GM21825 (cell line): ENCODE results near the gene PRPF19.

Experiments used
- ATAC-seq: cut with Tn5 transposase; IDR thresholded peaks from one replicate; pipeline ENCODE4 v1.9.1; 2021; ENCODE audit warnings: mild to moderate bottlenecking, moderate library complexity; ENCODE audit not compliant: unreplicated experiment

The PRPF19 gene

DNA sequence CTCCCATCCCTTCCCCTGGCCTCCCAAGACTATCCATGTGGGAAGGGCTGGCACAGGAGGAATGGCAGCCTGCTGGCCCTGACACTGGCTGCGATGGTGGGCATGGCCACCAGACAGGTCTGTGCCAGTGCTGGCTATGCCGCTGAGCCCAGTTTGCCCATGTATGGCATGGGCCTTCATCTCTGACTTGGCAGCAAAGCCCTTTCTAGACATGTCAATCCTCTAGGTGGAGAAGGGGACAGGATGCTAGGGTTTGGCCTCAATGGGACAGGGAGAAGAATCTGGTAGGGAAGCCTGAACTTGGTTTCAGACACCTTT is 30.3 kb downstream of the PRPF19 start:
- ATAC-seq = no peak

DNA sequence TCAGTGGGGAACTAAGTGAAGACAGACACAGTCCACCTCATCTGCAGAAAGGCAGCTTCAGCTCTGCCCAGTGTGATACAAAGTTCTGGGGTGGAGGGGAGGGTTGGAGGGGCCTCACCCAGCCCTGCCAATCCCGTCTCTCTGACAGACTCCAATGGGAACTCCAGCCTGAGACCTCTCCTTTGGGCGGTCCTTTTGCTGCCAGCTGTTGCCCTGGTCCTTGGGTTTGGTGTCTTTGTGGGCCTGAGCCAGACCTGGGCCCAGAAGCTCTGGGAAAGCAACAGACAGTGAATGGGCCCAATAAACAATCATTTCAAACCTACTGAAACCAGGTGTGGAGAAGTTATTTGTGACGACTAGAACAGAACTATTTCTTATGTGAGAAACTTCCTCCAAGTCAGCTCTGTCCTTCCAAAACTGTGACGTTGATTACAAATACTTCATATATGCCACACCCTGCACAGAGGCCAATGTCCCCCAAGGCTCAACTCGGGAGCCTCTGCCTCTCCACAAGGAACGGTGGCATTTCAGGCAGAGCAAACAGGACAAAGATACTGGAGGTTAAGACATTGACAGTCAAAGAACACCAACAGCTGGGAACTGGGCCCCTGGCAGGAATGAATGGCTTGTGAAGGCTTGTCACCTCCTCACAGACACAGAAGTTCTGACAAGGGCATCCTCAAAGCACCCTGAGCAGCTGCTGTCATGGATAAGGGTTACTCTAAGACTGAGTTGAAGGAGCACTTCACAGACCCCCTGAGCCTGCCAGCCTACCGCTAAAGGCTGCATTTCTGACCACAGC is 30.8 kb downstream of the PRPF19 start:
- ATAC-seq = no peak

DNA sequence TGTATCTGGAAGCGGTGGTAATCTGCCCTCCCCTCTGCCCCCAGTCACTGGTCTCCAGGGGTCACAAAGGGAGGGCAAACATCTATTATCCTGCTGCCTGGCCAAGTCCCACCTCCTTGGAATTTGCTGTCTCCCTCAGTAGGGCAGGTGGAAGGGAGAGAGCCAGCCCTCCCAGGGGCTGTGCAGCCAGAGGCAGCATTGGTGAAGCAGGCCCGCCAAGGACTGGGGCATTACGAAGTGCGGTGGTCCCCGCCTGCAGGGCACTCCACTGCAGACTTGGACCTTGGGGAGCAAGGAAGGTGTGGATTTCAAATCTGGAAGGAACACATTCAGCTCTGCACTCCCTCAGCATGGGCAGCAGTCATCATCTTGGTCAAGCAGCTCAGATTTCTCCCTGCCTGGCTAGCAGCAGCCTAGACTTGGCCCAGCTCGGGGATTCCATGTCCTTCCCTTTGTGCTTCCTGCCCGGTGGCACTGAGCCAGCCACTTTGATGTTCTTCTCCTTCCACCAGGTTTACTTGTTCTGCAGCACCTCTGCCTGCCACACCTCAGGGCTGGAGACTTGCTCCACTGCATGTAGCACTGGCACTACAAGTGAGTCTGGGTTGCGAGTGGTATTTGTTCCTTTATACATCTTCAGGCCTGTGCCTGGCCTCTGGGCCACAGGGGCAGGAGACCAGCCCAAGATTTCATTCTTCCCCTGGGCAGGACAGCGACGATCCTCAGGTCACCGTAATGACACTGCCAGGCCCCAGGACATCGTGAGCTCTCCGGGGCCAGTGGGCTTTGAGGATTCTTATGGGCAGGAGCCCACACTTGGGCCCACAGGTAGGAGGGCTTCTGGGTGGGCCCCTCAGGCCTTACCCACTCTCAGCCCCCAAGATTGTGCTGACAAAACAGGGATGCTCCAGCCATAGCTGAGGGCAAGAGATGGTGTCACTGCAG is 31.7 kb downstream of the PRPF19 start:
- no peak for ATAC-seq

DNA sequence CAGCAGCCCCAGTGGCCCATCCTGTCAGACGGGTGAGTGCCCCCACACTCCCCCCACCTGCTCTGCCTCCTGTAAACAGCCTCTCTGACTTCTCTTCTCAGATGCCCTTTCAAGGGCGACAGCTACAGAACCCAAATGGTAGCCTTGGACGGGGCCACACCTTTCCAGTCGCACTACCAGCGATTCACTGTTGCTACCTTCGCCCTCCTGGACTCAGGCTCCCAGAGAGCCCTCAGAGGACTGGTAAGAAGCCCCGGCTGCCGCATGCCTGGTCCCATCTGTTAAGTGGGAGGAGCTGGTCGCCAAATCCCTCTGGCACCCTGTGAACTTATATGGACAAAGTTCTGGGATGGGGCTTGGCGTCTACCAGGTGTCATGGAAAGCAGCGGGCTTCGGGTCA is 32.9 kb downstream of the PRPF19 start:
- ATAC-seq = no peak

DNA sequence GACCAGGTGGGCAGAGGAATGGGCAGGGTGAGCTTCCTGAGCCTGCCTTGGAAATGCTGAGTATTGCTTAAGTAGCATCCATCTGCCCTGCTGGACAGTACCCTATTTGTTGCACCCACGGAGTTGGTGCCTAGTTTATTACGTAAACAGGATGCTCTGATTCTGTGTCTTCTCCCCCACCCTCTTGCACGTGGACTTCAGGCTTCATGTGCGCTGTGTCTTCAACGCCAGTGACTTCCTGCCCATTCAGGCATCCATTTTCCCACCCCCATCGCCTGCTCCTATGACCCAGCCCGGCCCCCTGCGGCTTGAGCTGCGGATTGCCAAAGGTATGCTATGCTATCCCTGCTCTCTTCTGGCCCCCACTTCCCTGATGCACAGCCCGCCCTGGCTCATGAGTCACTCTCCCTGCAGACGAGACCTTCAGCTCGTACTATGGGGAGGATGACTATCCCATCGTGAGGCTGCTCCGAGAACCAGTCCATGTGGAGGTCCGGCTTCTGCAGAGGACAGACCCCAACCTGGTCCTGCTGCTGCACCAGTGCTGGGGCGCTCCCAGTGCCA is 33.3 kb downstream of the PRPF19 start:
- ATAC-seq = no peak

- ATAC-seq = no peak
These were observed 34.0 kb downstream of the PRPF19 start for GRCh38 chr11:60872124-60872960.

DNA sequence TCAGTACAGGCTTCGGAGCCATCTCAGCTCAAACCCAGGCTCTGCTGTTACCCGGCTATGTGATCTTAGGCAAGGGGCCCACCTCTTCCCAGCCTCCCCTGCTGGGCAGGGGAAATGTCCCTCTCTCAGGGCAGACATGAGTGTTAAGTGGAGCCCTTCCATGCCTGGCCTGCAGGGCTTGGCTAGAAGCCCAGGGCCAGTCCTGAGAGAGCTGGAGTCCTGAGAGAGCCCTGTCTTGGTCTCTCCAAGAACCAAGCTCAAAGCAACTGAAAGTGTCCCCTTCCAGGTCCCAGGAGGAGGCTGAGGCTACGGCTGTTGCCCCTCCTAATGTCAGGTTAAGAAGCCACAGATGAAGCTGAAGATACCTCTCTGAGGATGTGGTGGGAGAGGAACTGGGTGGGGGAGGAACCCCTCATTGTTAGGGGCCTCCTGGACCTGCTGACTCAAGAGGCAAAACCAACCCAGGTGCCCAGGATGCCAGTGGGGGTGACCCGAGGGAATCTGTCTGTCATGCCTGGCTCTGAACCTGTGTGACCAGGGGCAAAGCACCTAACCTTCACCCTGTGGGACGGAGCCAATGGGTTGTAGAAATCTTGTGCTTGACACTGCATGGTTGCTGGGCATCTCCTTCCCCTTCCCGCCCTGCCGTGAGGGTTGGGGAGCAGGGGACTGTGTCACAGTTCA is 34.9 kb downstream of the PRPF19 start:
- no peak for ATAC-seq

DNA sequence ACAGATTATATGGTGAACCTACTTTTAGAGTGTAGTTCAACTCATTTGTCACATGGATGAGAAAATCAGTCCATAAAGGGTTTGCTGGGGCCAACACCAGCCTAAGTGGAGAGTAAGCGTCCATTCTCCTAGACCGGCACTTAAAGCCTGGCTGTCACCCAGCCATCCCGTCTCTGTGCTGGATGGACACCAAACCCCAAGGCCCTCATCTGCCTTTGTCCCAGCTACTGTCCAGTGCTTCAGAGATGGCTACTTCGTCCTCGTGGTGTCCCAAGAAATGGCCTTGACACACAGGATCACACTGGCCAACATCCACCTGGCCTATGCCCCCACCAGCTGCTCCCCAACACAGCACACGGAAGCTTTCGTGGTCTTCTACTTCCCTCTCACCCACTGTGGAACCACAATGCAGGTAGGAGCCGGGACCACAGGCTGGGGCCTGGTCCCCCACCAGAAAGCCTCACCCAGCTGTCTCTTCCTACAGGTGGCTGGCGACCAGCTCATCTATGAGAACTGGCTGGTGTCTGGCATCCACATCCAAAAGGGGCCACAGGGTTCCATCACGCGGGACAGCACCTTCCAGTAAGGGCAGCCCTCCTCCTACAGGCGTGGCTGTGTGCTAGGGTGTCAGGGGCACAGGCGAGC is 35.5 kb downstream of the PRPF19 start:
- ATAC-seq = no peak

DNA sequence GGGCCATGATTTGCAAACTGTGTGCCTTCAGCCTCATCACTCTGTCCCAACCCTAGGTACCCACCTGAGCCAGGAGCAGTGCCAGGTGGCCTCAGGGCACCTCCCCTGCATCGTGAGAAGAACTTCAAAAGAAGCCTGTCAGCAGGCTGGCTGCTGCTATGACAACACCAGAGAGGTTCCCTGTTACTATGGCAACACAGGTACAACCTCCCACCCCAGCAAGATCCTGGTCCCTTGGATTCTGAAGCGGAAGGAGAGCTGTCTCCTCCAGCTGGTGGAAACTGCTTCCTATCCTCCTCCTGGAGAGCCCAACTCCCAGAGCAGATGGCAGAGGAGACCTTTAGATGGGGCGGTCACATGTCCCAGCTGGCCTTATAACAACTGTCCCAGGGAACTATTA is 36.1 kb downstream of the PRPF19 start:
- ATAC-seq = no peak

DNA sequence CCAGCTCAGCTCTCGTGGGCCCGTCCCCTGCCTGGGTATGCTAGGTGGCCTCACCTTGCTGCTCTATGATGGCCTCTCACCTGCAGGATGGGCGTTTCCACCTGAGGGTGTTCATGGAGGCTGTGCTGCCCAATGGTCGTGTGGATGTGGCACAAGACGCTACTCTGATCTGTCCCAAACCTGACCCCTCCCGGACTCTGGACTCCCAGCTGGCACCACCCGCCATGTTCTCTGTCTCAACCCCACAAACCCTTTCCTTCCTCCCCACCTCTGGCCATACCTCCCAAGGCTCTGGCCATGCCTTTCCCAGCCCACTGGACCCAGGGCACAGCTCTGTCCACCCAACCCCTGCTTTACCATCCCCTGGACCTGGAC is 36.9 kb downstream of the PRPF19 start:
- ATAC-seq = no peak

- ATAC-seq = no peak
These were observed 37.5 kb downstream of the PRPF19 start for GRCh38 chr11:60868682-60869450.

GRCh38 chr11:60867871-60868681 is 38.3 kb downstream of the PRPF19 start:
- ATAC-seq = no peak

DNA sequence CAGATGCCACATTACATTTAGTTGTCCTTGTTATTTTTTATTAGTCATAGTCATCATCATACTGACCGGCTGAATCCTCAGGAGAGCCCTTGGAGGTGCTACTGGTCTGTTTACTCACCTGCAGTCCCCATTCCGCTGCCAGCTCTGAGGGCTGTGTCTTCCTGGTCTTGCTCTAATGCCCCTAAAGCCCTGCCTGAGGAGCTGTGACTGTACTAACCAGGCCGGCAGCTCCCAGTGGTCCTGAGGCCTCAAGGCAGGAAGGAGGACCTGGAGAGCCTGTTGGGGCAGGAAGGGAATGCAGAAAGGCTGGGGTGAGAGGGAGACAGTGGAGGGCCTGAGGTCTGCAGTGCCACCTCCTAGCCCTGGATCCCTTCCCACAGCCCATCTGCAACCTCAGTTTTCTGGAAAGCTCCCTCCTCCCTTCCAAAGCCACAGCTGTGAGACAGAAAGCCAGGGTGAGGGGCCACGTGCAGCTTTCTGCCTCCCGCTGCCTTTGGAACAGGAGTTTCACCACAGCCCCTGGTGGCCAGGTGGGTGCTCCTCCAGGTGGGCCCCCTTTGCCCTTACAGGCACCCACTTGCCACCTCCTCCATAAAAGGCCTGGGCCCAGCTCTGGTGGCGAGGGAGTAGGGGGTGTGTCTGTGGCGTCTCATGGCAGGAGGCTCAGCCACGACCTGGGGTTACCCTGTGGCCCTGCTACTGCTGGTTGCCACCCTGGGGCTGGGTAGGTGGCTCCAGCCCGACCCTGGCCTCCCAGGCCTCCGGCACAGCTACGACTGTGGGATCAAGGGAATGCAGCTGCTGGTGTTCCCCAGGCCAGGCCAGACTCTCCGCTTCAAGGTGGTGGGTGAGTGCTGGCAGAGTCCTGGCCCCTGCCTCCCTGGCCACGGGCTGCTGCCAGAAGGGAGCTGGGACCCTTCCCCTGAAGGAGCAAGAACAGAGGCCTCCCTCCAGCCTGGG is 39.2 kb downstream of the PRPF19 start, which contains the start of gene ZP1:
Gene ZP1, plus strand, starts transcription at position 632 of the 960 bp plus-strand sequence. Its CDS starts 20 bp downstream, at position 652.
- ATAC-seq = no peak

DNA sequence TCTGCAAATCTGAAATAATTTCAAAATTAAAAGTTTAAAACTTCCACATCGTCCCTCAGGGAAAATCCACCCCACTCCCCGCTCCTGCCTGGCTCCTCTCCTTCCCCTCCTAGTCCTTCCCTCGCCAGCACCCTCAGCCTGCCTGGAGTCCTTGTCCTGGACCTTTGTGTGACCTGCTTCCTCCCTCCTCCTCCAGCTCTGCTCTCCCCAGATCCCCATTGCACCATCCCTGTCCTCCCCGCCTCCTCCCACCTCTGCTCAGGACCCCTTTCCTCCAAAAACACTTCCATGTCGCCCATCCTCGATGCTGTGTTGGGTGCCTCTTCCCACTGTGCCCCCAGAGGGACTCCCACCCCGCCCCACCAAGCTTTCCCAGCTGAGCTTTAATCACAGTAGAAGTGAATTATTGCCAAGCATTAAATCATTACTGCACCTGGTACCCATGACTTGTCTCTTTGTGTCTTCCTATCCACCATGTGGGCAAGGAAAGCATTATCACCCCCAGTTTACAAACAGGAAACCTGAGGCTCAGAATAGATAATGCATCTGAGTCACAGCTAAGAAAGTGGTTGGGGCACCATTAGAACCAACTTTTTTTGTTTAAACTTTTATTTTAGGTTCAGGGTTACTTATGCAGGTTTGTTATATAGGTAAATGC is 41.4 kb downstream of the PRPF19 start:
- ATAC-seq = no peak

GRCh38 chr11:60863550-60864521 is 42.5 kb downstream of the PRPF19 start:
- no peak for ATAC-seq
